ENCODE data around the gene CNTNAP2.

Gene CNTNAP2

DNA sequence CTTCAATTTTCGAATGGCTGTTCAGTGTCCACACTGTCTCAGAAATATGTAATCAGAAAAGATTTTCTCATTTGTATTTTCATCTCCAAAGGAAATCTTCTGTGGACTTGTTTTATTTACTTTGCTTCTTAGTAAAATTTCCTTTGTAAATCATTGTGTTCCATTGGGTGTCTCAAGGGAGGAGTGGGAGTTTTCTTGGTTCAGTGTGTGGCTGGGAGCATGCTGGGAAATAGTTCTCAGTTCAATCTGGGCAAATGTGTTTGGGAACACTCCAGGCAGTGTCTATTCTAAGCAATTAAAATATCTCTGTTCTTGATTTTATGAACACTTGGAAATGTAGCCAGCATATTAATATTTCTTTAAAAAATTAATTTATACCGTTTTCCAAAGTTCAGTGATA is 1019.8 kb downstream of the CNTNAP2 start:
- no peak overlapping the region for H3K4me3 ChIP-seq (ENCODE audit: low read depth, low read length)
- POLR2A ChIA-PET = no interaction called here
- H3K36me3 ChIP-seq (ENCODE audit: control insufficient read depth in 2 of 2, insufficient read depth in 1 of 2, low read length in 2 of 2) = no peaks in the 10 kb centered on the region
- CTCF ChIA-PET = no interaction called here
- no peak overlapping the region for H3K27ac ChIP-seq (ENCODE audit: extremely low read depth, low read depth, low read length)
- H3K9me3 ChIP-seq (ENCODE audit: control insufficient read depth, insufficient read depth, low read depth, low read length) = no peaks in the 10 kb centered on the region
- no peaks in the 10 kb centered on the region for H3K4me1 ChIP-seq (ENCODE audit: control insufficient read depth, insufficient read depth, low read length)
- TF ChIP-seq ZNF624 (tag by site-specific recombination; IDR thresholded peaks at IDR 0.05) (no peak), ZNF768 (tag by site-specific recombination; IDR thresholded peaks at IDR 0.05) (no peak), ZNF155 (tag by site-specific recombination; IDR thresholded peaks at IDR 0.05) (no peak), ZNF302 (tag by site-specific recombination; IDR thresholded peaks at IDR 0.05; ENCODE audit: low read depth) (no peak), ZNF350 (tag by site-specific recombination; IDR thresholded peaks at IDR 0.05) (no peak), ZNF184 (tag by site-specific recombination; IDR thresholded peaks at IDR 0.05) (no peak), ZBTB48 (tag by site-specific recombination; IDR thresholded peaks at IDR 0.05) (no peak)
- TF ChIP-seq, protein P1, sequence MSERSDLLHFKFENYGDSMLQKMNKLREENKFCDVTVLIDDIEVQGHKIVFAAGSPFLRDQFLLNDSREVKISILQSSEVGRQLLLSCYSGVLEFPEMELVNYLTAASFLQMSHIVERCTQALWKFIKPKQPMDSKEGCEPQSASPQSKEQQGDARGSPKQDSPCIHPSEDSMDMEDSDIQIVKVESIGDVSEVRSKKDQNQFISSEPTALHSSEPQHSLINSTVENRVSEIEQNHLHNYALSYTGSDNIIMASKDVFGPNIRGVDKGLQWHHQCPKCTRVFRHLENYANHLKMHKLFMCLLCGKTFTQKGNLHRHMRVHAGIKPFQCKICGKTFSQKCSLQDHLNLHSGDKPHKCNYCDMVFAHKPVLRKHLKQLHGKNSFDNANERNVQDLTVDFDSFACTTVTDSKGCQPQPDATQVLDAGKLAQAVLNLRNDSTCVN (tag by site-specific recombination; optimal IDR thresholded peaks at IDR 0.05) = no peak
- TF ChIP-seq, protein P2, sequence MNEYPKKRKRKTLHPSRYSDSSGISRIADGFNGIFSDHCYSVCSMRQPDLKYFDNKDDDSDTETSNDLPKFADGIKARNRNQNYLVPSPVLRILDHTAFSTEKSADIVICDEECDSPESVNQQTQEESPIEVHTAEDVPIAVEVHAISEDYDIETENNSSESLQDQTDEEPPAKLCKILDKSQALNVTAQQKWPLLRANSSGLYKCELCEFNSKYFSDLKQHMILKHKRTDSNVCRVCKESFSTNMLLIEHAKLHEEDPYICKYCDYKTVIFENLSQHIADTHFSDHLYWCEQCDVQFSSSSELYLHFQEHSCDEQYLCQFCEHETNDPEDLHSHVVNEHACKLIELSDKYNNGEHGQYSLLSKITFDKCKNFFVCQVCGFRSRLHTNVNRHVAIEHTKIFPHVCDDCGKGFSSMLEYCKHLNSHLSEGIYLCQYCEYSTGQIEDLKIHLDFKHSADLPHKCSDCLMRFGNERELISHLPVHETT (tag by site-specific recombination; IDR thresholded peaks at IDR 0.05) = no peak
- TF ChIP-seq, protein P3, sequence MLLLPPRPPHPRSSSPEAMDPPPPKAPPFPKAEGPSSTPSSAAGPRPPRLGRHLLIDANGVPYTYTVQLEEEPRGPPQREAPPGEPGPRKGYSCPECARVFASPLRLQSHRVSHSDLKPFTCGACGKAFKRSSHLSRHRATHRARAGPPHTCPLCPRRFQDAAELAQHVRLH (tag by site-specific recombination; IDR thresholded peaks at IDR 0.05) = no peak

DNA sequence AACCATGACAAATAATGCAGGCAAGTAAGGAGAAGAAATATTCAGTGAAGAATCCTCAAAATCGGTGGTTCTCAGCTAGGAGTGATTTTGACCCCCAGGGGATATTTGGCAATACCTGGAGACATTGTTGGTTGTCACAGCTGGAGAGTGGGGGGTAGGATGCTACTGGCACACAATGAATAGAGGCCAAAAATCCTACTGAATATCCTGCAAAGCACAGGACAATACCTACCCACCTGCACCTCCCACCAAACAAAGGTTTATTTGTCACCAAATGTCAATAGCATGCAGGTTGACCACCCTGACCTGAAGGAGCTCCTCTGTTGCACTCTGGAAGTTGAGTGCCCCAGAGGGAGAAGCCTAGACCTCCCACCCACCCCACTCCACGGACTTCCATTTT is 1028.6 kb downstream of the CNTNAP2 start:
- Histone ChIP-seq H3K36me3 (ENCODE audit: control insufficient read depth in 2 of 2, insufficient read depth in 1 of 2, low read length in 2 of 2) (no peaks in the 10 kb centered on the region), H3K4me3 (ENCODE audit: low read depth, low read length) (no peak overlapping the region), H3K27ac (ENCODE audit: extremely low read depth, low read depth, low read length) (no peak overlapping the region), H3K4me1 (ENCODE audit: control insufficient read depth, insufficient read depth, low read length) (no peaks in the 10 kb centered on the region), H3K9me3 (ENCODE audit: control insufficient read depth, insufficient read depth, low read depth, low read length) (no peaks in the 10 kb centered on the region)
- ChIA-PET CTCF (interaction anchor here (0.5 kb wide), 1 partner anchor 530 kb away, joined by 3 read pairs; no protein-coding TSS in a partner anchor), POLR2A (interaction anchor here (1.4 kb wide), 1 partner anchor 18 kb away, joined by 3 read pairs; no protein-coding TSS in a partner anchor)
- TF ChIP-seq SP7 (tag by site-specific recombination; IDR thresholded peaks at IDR 0.05) (no peak), GFI1B (tag by site-specific recombination; IDR thresholded peaks at IDR 0.05) (no peak), ZNF629 (tag by site-specific recombination; IDR thresholded peaks at IDR 0.05) (no peak), HOXA7 (CRISPR knock-in tag; IDR thresholded peaks at IDR 0.05; ENCODE audit: borderline replicate concordance) (no peak), ZNF549 (tag by site-specific recombination; IDR thresholded peaks at IDR 0.05) (no peak), ZBTB17 (tag by site-specific recombination; IDR thresholded peaks at IDR 0.05) (no peak), ZNF23 (tag by site-specific recombination; IDR thresholded peaks at IDR 0.05; ENCODE audit: borderline replicate concordance) (no peak), ZFP37 (tag by site-specific recombination; IDR thresholded peaks at IDR 0.05) (no peak), OSR2 (tag by site-specific recombination; IDR thresholded peaks at IDR 0.05) (no peak)
- TF ChIP-seq, protein P4, sequence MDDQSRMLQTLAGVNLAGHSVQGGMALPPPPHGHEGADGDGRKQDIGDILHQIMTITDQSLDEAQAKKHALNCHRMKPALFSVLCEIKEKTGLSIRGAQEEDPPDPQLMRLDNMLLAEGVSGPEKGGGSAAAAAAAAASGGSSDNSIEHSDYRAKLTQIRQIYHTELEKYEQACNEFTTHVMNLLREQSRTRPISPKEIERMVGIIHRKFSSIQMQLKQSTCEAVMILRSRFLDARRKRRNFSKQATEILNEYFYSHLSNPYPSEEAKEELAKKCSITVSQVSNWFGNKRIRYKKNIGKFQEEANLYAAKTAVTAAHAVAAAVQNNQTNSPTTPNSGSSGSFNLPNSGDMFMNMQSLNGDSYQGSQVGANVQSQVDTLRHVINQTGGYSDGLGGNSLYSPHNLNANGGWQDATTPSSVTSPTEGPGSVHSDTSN (CRISPR knock-in tag; IDR thresholded peaks at IDR 0.05) = no peak
- TF ChIP-seq, protein P5, sequence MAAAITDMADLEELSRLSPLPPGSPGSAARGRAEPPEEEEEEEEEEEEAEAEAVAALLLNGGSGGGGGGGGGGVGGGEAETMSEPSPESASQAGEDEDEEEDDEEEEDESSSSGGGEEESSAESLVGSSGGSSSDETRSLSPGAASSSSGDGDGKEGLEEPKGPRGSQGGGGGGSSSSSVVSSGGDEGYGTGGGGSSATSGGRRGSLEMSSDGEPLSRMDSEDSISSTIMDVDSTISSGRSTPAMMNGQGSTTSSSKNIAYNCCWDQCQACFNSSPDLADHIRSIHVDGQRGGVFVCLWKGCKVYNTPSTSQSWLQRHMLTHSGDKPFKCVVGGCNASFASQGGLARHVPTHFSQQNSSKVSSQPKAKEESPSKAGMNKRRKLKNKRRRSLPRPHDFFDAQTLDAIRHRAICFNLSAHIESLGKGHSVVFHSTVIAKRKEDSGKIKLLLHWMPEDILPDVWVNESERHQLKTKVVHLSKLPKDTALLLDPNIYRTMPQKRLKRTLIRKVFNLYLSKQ (tag by site-specific recombination; IDR thresholded peaks at IDR 0.05; ENCODE audit: borderline replicate concordance) = no peak
- TF ChIP-seq, protein P6, sequence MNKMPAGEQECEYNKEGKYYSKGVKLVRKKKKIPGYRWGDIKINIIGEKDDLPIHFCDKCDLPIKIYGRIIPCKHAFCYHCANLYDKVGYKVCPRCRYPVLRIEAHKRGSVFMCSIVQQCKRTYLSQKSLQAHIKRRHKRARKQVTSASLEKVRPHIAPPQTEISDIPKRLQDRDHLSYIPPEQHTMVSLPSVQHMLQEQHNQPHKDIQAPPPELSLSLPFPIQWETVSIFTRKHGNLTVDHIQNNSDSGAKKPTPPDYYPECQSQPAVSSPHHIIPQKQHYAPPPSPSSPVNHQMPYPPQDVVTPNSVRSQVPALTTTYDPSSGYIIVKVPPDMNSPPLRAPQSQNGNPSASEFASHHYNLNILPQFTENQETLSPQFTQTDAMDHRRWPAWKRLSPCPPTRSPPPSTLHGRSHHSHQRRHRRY (tag by site-specific recombination; IDR thresholded peaks at IDR 0.05) = no peak
- TF ChIP-seq, protein P7, sequence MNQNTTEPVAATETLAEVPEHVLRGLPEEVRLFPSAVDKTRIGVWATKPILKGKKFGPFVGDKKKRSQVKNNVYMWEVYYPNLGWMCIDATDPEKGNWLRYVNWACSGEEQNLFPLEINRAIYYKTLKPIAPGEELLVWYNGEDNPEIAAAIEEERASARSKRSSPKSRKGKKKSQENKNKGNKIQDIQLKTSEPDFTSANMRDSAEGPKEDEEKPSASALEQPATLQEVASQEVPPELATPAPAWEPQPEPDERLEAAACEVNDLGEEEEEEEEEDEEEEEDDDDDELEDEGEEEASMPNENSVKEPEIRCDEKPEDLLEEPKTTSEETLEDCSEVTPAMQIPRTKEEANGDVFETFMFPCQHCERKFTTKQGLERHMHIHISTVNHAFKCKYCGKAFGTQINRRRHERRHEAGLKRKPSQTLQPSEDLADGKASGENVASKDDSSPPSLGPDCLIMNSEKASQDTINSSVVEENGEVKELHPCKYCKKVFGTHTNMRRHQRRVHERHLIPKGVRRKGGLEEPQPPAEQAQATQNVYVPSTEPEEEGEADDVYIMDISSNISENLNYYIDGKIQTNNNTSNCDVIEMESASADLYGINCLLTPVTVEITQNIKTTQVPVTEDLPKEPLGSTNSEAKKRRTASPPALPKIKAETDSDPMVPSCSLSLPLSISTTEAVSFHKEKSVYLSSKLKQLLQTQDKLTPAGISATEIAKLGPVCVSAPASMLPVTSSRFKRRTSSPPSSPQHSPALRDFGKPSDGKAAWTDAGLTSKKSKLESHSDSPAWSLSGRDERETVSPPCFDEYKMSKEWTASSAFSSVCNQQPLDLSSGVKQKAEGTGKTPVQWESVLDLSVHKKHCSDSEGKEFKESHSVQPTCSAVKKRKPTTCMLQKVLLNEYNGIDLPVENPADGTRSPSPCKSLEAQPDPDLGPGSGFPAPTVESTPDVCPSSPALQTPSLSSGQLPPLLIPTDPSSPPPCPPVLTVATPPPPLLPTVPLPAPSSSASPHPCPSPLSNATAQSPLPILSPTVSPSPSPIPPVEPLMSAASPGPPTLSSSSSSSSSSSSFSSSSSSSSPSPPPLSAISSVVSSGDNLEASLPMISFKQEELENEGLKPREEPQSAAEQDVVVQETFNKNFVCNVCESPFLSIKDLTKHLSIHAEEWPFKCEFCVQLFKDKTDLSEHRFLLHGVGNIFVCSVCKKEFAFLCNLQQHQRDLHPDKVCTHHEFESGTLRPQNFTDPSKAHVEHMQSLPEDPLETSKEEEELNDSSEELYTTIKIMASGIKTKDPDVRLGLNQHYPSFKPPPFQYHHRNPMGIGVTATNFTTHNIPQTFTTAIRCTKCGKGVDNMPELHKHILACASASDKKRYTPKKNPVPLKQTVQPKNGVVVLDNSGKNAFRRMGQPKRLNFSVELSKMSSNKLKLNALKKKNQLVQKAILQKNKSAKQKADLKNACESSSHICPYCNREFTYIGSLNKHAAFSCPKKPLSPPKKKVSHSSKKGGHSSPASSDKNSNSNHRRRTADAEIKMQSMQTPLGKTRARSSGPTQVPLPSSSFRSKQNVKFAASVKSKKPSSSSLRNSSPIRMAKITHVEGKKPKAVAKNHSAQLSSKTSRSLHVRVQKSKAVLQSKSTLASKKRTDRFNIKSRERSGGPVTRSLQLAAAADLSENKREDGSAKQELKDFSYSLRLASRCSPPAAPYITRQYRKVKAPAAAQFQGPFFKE (tag by site-specific recombination; IDR thresholded peaks at IDR 0.05; ENCODE audit: borderline replicate concordance) = no peak
